PFSK-1 (cell line): ENCODE results near the gene EPS8L2.

Experiments used
- FOXP2 ChIP-seq: optimal IDR thresholded peaks from 2 replicates; pipeline ENCODE3; 2011; ENCODE audit warnings: borderline replicate concordance, control low read depth, inconsistent platforms; ENCODE audit not compliant: insufficient read depth; ENCODE audit errors: extremely low read length, extremely low read depth
- POLR2AphosphoS5 ChIP-seq: IDR thresholded peaks from 2 replicates; pipeline ENCODE4 v1.6.1; 2012; ENCODE audit warnings: low read depth, mild to moderate bottlenecking, control low read depth, low read length, moderate library complexity
- SIN3A ChIP-seq: IDR thresholded peaks from 2 replicates; pipeline ENCODE4 v1.6.1; 2012; ENCODE audit warnings: mild to moderate bottlenecking, low read length, moderate library complexity, borderline replicate concordance; ENCODE audit not compliant: insufficient read depth
- TAF1 ChIP-seq: IDR thresholded peaks from 2 replicates; pipeline ENCODE4 v1.6.1; 2012; ENCODE audit warnings: low read length, control low read depth, borderline replicate concordance; ENCODE audit not compliant: insufficient read depth
- TF ChIP-seq, protein P1 (sequence below), 2 experiments: IDR thresholded peaks; 2 replicates each; pipeline versions ENCODE4 v1.6.1 to v1.8.0; 2011 to 2012; ENCODE audit warnings: low read depth in 2 of 2, low read length in 2 of 2, control low read depth in 1 of 2, inconsistent platforms in 1 of 2, mild to moderate bottlenecking in 1 of 2, moderate library complexity in 1 of 2; ENCODE audit not compliant: insufficient read depth in 1 of 2

The EPS8L2 gene

DNA sequence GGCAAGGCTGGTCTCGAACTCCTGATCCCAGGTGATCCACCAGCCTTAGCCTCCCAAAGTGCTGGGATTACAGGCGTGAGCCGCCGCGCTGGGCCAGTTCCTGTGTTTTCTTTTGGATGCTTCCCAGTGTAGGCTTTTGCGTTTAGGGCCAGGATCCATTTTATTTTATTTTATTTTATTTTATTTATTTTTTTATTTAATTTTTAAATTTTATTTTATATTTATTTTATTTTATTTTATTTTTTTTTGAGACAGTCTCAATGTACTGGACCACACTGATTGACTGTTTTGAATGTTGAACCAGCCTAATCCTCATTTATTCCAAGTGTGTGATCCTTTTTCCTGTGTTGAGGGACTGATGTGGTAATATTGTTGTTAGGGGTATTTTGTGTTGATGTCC is 8.4 kb downstream of the EPS8L2 start:
- TF ChIP-seq POLR2AphosphoS5 (no peak), SIN3A (no peak), FOXP2 (no peak), TAF1 (no peak)
- TF ChIP-seq, protein P1, sequence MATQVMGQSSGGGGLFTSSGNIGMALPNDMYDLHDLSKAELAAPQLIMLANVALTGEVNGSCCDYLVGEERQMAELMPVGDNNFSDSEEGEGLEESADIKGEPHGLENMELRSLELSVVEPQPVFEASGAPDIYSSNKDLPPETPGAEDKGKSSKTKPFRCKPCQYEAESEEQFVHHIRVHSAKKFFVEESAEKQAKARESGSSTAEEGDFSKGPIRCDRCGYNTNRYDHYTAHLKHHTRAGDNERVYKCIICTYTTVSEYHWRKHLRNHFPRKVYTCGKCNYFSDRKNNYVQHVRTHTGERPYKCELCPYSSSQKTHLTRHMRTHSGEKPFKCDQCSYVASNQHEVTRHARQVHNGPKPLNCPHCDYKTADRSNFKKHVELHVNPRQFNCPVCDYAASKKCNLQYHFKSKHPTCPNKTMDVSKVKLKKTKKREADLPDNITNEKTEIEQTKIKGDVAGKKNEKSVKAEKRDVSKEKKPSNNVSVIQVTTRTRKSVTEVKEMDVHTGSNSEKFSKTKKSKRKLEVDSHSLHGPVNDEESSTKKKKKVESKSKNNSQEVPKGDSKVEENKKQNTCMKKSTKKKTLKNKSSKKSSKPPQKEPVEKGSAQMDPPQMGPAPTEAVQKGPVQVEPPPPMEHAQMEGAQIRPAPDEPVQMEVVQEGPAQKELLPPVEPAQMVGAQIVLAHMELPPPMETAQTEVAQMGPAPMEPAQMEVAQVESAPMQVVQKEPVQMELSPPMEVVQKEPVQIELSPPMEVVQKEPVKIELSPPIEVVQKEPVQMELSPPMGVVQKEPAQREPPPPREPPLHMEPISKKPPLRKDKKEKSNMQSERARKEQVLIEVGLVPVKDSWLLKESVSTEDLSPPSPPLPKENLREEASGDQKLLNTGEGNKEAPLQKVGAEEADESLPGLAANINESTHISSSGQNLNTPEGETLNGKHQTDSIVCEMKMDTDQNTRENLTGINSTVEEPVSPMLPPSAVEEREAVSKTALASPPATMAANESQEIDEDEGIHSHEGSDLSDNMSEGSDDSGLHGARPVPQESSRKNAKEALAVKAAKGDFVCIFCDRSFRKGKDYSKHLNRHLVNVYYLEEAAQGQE (IDR thresholded peaks at IDR 0.05; ENCODE audit: insufficient read depth in 1 of 2, low read depth in 2 of 2, low read length in 2 of 2): no peak

DNA sequence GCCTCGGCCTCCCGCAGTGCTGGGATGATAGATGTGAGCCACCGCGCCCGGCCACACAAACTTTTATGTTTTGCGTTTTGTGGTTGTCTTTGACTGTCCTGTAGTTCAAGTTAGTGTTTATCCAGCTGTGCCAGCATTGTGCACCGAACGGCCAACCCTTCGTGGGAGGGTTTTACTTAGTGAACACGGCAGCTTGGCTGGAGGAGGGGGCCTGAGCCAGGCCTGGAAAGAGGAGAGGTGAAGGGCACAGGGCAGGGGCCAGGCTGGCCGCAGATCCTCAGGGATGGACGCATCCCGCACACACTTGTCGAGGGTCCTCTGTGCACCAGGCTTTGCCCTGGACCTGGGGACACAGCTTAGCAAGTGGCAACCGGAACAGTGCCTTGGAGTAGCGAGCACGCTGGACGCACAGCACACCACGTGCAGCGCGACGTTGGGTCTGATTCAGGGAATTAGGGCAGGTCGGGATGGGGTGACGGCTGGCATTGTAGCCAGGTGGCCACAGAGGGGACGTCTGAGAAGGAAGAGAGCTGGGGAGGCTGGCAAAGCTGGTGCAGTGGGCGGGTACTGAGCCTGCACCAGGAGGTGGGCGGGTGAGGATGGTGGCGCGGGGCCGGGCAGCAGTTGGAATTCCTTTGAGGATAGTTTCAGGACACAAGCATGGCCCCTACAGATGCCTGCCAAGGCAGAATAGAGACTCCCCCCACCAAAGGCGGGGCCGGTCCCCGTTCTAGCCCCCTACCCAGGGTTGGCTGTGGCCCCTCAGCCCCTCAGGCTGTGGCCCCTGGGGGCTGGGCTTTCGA is 13.4 kb downstream of the EPS8L2 start:
- TF ChIP-seq POLR2AphosphoS5 (no peak), FOXP2 (no peak), SIN3A (no peak), TAF1 (no peak)
- TF ChIP-seq, protein P1 (IDR thresholded peaks at IDR 0.05; ENCODE audit: insufficient read depth in 1 of 2, low read depth in 2 of 2, low read length in 2 of 2): no peak

DNA sequence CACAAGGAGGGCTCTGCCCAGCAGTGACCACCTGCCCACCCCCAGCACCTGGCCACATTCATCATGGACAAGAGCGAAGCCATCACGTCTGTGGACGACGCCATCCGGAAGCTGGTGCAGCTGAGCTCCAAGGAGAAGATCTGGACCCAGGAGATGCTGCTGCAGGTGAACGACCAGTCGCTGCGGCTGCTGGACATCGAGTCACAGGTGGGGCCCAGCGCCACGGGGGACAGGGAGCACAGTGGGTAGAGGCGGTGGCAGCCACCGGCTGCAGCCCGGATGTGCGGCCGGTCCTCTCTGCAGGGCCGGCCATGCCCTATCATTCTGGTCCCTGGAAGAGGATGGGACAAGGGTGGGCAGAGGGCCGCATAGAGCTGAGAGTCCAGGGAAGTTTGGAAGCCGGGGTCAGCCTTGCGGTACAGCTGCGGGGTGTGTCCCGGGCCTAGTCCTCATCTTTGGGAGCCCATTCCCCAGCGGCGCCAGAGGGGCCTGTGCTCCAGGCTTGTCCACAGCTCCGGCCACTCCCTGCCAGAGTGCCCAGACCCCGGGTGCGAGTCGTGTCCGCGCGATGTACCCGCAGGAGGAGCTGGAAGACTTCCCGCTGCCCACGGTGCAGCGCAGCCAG is 14.1 kb downstream of the EPS8L2 start:
- no peak for TF ChIP-seq POLR2AphosphoS5
- TF ChIP-seq, protein P1 (IDR thresholded peaks at IDR 0.05; ENCODE audit: insufficient read depth in 1 of 2, low read depth in 2 of 2, low read length in 2 of 2): no peak
- TF ChIP-seq SIN3A: no peak
- TF ChIP-seq TAF1: no peak
- TF ChIP-seq FOXP2: no peak

DNA sequence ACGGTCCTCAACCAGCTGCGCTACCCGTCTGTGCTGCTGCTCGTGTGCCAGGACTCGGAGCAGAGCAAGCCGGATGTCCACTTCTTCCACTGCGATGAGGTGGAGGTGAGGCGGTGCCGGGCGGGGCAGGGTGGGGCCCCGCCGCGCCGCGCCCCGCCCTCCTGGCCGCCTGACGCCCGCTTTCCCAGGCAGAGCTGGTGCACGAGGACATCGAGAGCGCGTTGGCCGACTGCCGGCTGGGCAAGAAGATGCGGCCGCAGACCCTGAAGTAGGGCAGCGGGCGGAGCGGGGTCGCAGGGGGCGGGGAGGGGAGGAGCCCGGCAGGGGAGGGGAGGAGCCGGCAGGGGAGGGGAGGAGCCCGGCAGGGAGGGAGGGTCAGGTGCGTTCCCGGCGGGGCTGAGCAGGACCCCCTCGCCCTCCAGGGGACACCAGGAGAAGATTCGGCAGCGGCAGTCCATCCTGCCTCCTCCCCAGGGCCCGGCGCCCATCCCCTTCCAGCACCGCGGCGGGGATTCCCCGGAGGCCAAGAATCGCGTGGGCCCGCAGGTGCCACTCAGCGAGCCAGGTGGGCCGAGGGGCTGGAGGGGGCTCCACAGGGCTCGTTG is 14.7 kb downstream of the EPS8L2 start:
- no peak for TF ChIP-seq TAF1
- TF ChIP-seq SIN3A: no peak
- TF ChIP-seq FOXP2: no peak
- TF ChIP-seq, protein P1 (IDR thresholded peaks at IDR 0.05; ENCODE audit: insufficient read depth in 1 of 2, low read depth in 2 of 2, low read length in 2 of 2): no peak
- TF ChIP-seq POLR2AphosphoS5: no peak
